Lung (tissue), 12 donors: ENCODE results near the gene SDF4. TPM values are rescaled to one million over a fixed set of nuclear protein-coding genes. Genes with fewer than 3 reads are reported as not detected.

Experiments
- ATAC-seq: fragments of 200-7000 bp; cut with Tn5 transposase; one replicate; pipeline ENCODE4 v1.9.1; 2020; ENCODE audit warnings: moderate number of reproducible peaks; ENCODE audit not compliant: insufficient read depth, low FRiP score
- DNase-seq, 3 donors: peaks; one replicate each; pipeline ENCODE4 v3.0.0-alpha.2; 2013 to 2017
- H3K27ac ChIP-seq, 2 donors: one replicate each; pipeline ENCODE4 v1.5.1; 2013; ENCODE audit warnings: mild to moderate bottlenecking in 2 of 2, moderate library complexity in 2 of 2, control low read depth in 1 of 2, inconsistent platforms in 1 of 2, low read depth in 1 of 2, low read length in 1 of 2
- H3K27me3 ChIP-seq, 3 donors: one replicate each; pipeline ENCODE4 v1.5.1; 2013; ENCODE audit warnings: low read length in 2 of 3; ENCODE audit not compliant: control insufficient read depth in 3 of 3, insufficient read depth in 3 of 3
- H3K36me3 ChIP-seq, 4 donors: one replicate each; pipeline ENCODE4 v1.5.1; 2013; ENCODE audit warnings: low read length in 4 of 4, mild to moderate bottlenecking in 1 of 4, moderate library complexity in 1 of 4; ENCODE audit not compliant: control insufficient read depth in 4 of 4, insufficient read depth in 4 of 4
- H3K4me1 ChIP-seq, 5 donors: one replicate each; pipeline ENCODE4 v1.5.1; 2013; ENCODE audit warnings: low read length in 5 of 5, mild to moderate bottlenecking in 2 of 5, moderate library complexity in 1 of 5; ENCODE audit not compliant: control insufficient read depth in 5 of 5, insufficient read depth in 5 of 5
- H3K4me3 ChIP-seq: one replicate; pipeline ENCODE4 v1.5.1; 2013; ENCODE audit warnings: mild to moderate bottlenecking, control low read depth, moderate library complexity
- H3K9ac ChIP-seq, 2 donors: one replicate each; pipeline ENCODE4 v1.5.1; 2013; ENCODE audit warnings: low read length in 2 of 2, control low read depth in 1 of 2; ENCODE audit not compliant: insufficient read depth in 1 of 2
- H3K9me3 ChIP-seq, 4 donors: one replicate each; pipeline ENCODE4 v1.5.1; 2013; ENCODE audit warnings: low read length in 3 of 4, mild to moderate bottlenecking in 1 of 4, moderate library complexity in 1 of 4; ENCODE audit not compliant: control insufficient read depth in 4 of 4, insufficient read depth in 3 of 4
- WGBS, 2 donors: extraction: QIAGEN DNeasy Blood & Tissue Kit; methylation state at CpG; one replicate each; pipeline ENCODE4 v1.1.7; 2013; 5-methylcytosine and 5-hydroxymethylcytosine counted together
- polyA plus RNA-seq, 2 donors: library from polyadenylated mRNA; stranded (reverse); fragments of 200-250 nt; gene quantifications; one replicate each; pipeline ENCODE4 v1.2.1, GENCODE V29; 2013
- total RNA-seq, 2 donors: library from RNA; depleted of rRNA in 1 of 2; stranded (reverse); fragments of >200 nt in 1 of 2; gene quantifications; one replicate each; pipeline ENCODE4 v1.2.1, GENCODE V29; 2014 to 2021
- TF ChIP-seq, protein P1 (sequence below): IDR thresholded peaks from 2 replicates; pipeline ENCODE4 v1.5.1; 2012; ENCODE audit warnings: mild to moderate bottlenecking; ENCODE audit errors: control extremely low read depth, extremely low read depth
- donor health status: control.
- donor health status: control.
- donor health status: Bipolar disorder and iron deficiency.
- donor health status: healthy.
- donor health status: DM: yes; HTN: yes; CAD: no.

The SDF4 gene
- total and polyA plus RNA-seq, 4 donors: 65.7 to 189 (median 143) TPM

DNA sequence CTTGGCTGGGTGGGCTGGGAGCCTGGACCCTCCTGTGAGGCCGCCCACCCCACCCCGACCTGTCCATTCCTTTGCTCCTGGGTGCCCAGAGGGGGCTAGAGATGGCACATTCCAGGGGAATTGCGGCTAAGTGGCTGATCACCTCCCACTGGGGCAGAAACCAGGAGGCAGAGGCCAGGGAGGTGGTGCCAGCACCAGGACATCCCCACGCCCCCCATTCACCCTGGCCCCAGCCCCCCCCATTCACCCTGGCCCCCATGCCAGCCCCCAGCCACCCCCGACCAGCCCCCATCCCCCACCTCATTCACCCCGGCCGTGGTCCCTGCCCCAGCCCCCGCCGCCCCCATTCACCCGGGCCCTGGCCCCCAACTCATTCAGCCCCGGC lies 8.5 kb upstream of the SDF4 start:
- Histone ChIP-seq H3K36me3 (no peaks in the 10 kb centered on the region), H3K9me3 (peaks cover 0 to 7% (median 0%) of the 10 kb centered on the region in 4 donors), H3K4me3 (no peak overlapping the region), H3K27me3 (peaks cover 0 to 27% (median 3%) of the 10 kb centered on the region in 3 donors), H3K9ac (no peak overlapping the region), H3K27ac (no peak overlapping the region), H3K4me1 (peaks cover 0 to 9% (median 0%) of the 10 kb centered on the region in 5 donors)
- ATAC-seq (no peak), DNase-seq (no peak)
- TF ChIP-seq, protein P1, sequence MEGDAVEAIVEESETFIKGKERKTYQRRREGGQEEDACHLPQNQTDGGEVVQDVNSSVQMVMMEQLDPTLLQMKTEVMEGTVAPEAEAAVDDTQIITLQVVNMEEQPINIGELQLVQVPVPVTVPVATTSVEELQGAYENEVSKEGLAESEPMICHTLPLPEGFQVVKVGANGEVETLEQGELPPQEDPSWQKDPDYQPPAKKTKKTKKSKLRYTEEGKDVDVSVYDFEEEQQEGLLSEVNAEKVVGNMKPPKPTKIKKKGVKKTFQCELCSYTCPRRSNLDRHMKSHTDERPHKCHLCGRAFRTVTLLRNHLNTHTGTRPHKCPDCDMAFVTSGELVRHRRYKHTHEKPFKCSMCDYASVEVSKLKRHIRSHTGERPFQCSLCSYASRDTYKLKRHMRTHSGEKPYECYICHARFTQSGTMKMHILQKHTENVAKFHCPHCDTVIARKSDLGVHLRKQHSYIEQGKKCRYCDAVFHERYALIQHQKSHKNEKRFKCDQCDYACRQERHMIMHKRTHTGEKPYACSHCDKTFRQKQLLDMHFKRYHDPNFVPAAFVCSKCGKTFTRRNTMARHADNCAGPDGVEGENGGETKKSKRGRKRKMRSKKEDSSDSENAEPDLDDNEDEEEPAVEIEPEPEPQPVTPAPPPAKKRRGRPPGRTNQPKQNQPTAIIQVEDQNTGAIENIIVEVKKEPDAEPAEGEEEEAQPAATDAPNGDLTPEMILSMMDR: no peak
- 54 to 67% methylated on average over 10 to 11 of the region's 11 CpGs for WGBS, 2 donors

DNA sequence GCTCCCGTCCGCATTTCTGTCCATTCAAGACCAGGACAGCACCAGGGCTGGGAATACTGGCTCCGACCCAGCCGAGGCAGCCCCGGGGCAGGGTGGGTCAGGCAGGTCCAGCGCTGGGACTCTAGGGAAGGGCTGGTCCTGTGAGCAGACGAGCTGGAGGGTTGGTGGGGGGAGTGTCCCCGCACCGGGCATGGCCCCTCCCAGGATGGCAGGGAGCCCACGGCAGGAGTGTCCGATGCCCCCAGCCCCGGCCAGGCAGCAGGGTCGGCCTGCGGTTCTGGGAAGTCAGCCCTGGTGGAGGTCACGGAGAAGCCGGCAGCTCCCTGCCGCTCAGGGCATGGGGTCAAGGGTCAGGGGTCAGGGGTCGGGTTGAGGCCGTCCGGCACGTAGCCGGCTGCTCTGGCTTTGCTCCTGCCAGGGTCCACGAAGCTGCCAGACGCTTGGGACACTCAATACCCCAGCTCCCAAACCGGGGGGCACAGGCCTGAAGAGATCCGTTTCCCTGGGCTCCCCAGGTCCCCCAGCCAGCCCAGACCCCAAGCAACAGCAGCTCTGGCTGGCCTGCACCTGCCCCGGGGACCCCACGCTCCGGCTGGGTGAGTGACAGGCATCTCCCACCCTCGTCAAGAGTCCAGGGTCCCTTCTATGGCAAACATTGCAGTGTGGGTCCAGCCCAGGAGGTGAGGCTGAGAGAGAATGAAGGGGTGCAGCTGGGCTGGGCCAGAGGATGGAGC lies 8.0 kb upstream of the SDF4 start:
- Histone ChIP-seq H3K4me3 (no peak overlapping the region), H3K9me3 (peaks cover 0 to 8% (median 0%) of the 10 kb centered on the region in 4 donors), H3K27ac (no peak overlapping the region), H3K36me3 (no peaks in the 10 kb centered on the region), H3K27me3 (peaks cover 0 to 27% (median 2%) of the 10 kb centered on the region in 3 donors), H3K4me1 (peaks cover 0 to 9% (median 0%) of the 10 kb centered on the region in 5 donors), H3K9ac (no peak overlapping the region)
- DNase-seq (no peak), ATAC-seq (no peak)
- WGBS, 2 donors: 40 to 53% methylated on average over 27 to 30 of the region's 30 CpGs
- TF ChIP-seq, protein P1: no peak

DNA sequence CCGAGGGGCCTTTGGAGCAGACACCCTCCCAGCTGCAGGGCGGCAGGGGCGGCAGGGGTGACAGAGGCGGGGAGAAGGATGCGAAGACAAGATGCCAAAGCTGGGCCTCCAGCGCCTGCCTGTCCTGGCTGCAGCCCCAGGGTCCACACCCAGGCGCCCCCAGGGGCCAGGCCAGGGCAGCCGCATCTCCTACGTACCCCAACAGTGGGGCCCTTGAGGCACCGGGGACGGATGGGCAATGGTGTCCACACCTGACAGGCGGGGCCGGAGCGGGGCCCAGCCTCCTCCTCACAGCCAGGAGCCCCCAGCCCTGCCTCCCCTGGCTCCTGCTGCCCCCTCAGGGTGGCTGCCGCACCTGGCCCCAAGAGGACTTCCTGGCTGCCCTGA lies 7.4 kb upstream of the SDF4 start:
- H3K9me3 ChIP-seq: peaks cover 0 to 8% (median 0%) of the 10 kb centered on the region in 4 donors
- WGBS, 2 donors: 64 to 71% methylated on average over 15 of the region's 15 CpGs
- H3K27ac ChIP-seq: no peak overlapping the region
- no peak for ATAC-seq
- TF ChIP-seq, protein P1: no peak
- H3K36me3 ChIP-seq: peaks cover 0 to 2% (median under 1%) of the 10 kb centered on the region in 4 donors
- no peak for DNase-seq
- no peak overlapping the region for H3K4me3 ChIP-seq
- H3K27me3 ChIP-seq: peaks cover 0 to 27% (median 2%) of the 10 kb centered on the region in 3 donors
- H3K9ac ChIP-seq: no peak overlapping the region
- H3K4me1 ChIP-seq: peaks cover 0 to 9% (median 0%) of the 10 kb centered on the region in 5 donors
